Endothelial cell of umbilical vein (primary cell): ENCODE measurements around the gene ZFPM1. TPM values are rescaled to one million over a fixed set of nuclear protein-coding genes. Genes with fewer than 3 reads are reported as not detected.

Source experiments
- BruUV-seq: library from RNA; stranded (reverse); fragments of 400-500 nt; replicated peaks from 2 replicates; lab custom pipeline; 2021; lab: Mats Ljungman, UMichigan
- CTCF ChIA-PET: fragments of 300-600, 350-600 bp; sonication (Branson Sonifier 250); formaldehyde crosslinking; loops from one replicate; lab custom pipeline; 2021; ENCODE audit warnings: antibody characterized with exemption, inconsistent platforms; lab: Charles Lee
- POLR2A ChIA-PET: fragments of 300-600, 350-600 bp; sonication (Branson Sonifier 250); formaldehyde crosslinking; loops from one replicate; lab custom pipeline; 2021; ENCODE audit warnings: antibody characterized with exemption, inconsistent platforms; lab: Charles Lee
- DNase-seq: peaks from one replicate; pipeline ENCODE4 v3.0.0-alpha.2; 2011; ENCODE audit warnings: low read depth, low spot score
- FAIRE-seq: peaks from 2 replicates; lab custom pipeline; 2011; peaks lifted over from hg19 to GRCh38; lab: Jason Lieb, UNC
- H2AFZ ChIP-seq: 2 replicates; pipeline ENCODE4 v1.6.0; 2012; ENCODE audit warnings: low read depth, low read length, control low read depth, inconsistent platforms
- H3K27ac ChIP-seq: 2 replicates; pipeline ENCODE4 v1.5.1; 2011; ENCODE audit warnings: low read depth, mild to moderate bottlenecking, control low read depth, low read length, moderate library complexity; ENCODE audit not compliant: insufficient read depth
- H3K27me3 ChIP-seq, 2 experiments: 2 replicates each; pipeline versions ENCODE4 v1.6.0 to v1.6.1; 2011; ENCODE audit warnings: low read length in 2 of 2, mixed read lengths in 1 of 2; ENCODE audit not compliant: control insufficient read depth in 2 of 2, insufficient read depth in 2 of 2
- H3K36me3 ChIP-seq, 2 experiments: 2 replicates in 1 of 2; 3 replicates in 1 of 2; pipeline ENCODE4 v1.5.1; 2011; ENCODE audit warnings: low read length in 2 of 2, mild to moderate bottlenecking in 1 of 2, moderate library complexity in 1 of 2; ENCODE audit not compliant: control insufficient read depth in 2 of 2, insufficient read depth in 2 of 2; ENCODE audit errors: extremely low read depth in 1 of 2
- H3K4me1 ChIP-seq: 3 replicates; pipeline ENCODE4 v1.5.1; 2011; ENCODE audit warnings: mild to moderate bottlenecking, low read length; ENCODE audit not compliant: control insufficient read depth, insufficient read depth; ENCODE audit errors: extremely low read depth
- H3K4me2 ChIP-seq: 2 replicates; pipeline ENCODE4 v1.6.1; 2011; ENCODE audit warnings: low read length, control low read depth, mixed read lengths; ENCODE audit not compliant: insufficient read depth
- H3K4me3 ChIP-seq, 3 experiments: fragments of 200-600 bp in 1 of 3; sonication (generic), shearing (Covaris generic) in 1 of 3; replicated peaks in 1 of 3; 2 replicates each; pipeline ENCODE4 v1.5.1; 2011 to 2016; ENCODE audit warnings: control low read depth in 3 of 3, low read length in 3 of 3, mild to moderate bottlenecking in 2 of 3, inconsistent platforms in 1 of 3, low read depth in 1 of 3, moderate library complexity in 1 of 3; ENCODE audit not compliant: insufficient read depth in 1 of 3
- H3K79me2 ChIP-seq: 2 replicates; pipeline ENCODE4 v1.6.0; 2012; ENCODE audit warnings: low read length, inconsistent platforms; ENCODE audit not compliant: control insufficient read depth, insufficient read depth
- H3K9ac ChIP-seq: replicated peaks from 2 replicates; pipeline ENCODE3; 2011; ENCODE audit warnings: low read length, control low read depth; ENCODE audit not compliant: insufficient read depth; ENCODE audit errors: extremely low read depth
- H3K9me1 ChIP-seq: replicated peaks from 3 replicates; pipeline ENCODE4 v1.6.0; 2011; ENCODE audit warnings: mild to moderate bottlenecking, low read length; ENCODE audit not compliant: control insufficient read depth, insufficient read depth; ENCODE audit errors: extremely low read depth
- H3K9me3 ChIP-seq: replicated peaks from 2 replicates; pipeline ENCODE4 v1.5.1; 2012; ENCODE audit warnings: low read length, inconsistent platforms; ENCODE audit not compliant: control insufficient read depth, insufficient read depth
- H4K20me1 ChIP-seq: replicated peaks from 2 replicates; pipeline ENCODE3; 2011; ENCODE audit warnings: mild to moderate bottlenecking, low read length; ENCODE audit not compliant: control insufficient read depth, insufficient read depth; ENCODE audit errors: extremely low read depth
- EZH2 ChIP-seq: IDR thresholded peaks from 2 replicates; pipeline ENCODE4 v1.6.1; 2012; ENCODE audit warnings: borderline replicate concordance, low read depth, mild to moderate bottlenecking, moderate library complexity, low read length, inconsistent platforms; ENCODE audit not compliant: severe bottlenecking
- FOS ChIP-seq: IDR thresholded peaks from 2 replicates; pipeline ENCODE4 v1.6.1; 2011; ENCODE audit warnings: mild to moderate bottlenecking, low read length, moderate library complexity, borderline replicate concordance; ENCODE audit not compliant: insufficient read depth
- GATA2 ChIP-seq: IDR thresholded peaks from 2 replicates; pipeline ENCODE4 v1.7.0; 2011; ENCODE audit warnings: low read depth, mild to moderate bottlenecking, moderate library complexity, mixed read lengths, low read length; ENCODE audit not compliant: insufficient read length, insufficient read depth
- POLR2AphosphoS5 ChIP-seq: IDR thresholded peaks from 2 replicates; pipeline ENCODE4 v1.6.1; 2012; ENCODE audit warnings: low read depth, mild to moderate bottlenecking, control low read depth, low read length, moderate library complexity; ENCODE audit not compliant: insufficient read depth
- dilution Hi-C: fragments of 300-500 bp; cut with MboI; formaldehyde crosslinking; loops from one replicate; pipeline ENCODE4 v1.15.0; 2019; ENCODE audit warnings: low sequenced_read_pairs; ENCODE audit not compliant: extremely low pct_ligation_motif_present
- intact Hi-C: fragments of 100-400 bp; cut with micrococcal nuclease; formaldehyde crosslinking; loops from one replicate; pipeline ENCODE4 v1.10.0; 2022
- polyA plus RNA-seq, 4 experiments: library from polyadenylated mRNA; depleted of rRNA in 3 of 4; stranded (reverse) in 3 of 4; unstranded in 1 of 4; fragments of >200 nt; gene quantifications; 2 replicates each; pipeline versions ENCODE4 v1.2.1 to v1.2.3, GENCODE V29; 2011 to 2012; ENCODE audit warnings: missing spikeins in 1 of 4
- total RNA-seq: library from RNA; stranded (reverse); gene quantifications from 2 replicates; pipeline ENCODE4 v1.2.3, GENCODE V29; 2021
- TF ChIP-seq, protein P1 (sequence below): IDR thresholded peaks from 2 replicates; pipeline ENCODE4 v1.6.1; 2011; ENCODE audit not compliant: insufficient read depth, insufficient read length

Gene ZFPM1
- total and polyA plus RNA-seq, 2 donors (not counting 3 experiments of a cell fraction or from before 2014, with no cell fraction given): 0.37 to 7.5 TPM

DNA sequence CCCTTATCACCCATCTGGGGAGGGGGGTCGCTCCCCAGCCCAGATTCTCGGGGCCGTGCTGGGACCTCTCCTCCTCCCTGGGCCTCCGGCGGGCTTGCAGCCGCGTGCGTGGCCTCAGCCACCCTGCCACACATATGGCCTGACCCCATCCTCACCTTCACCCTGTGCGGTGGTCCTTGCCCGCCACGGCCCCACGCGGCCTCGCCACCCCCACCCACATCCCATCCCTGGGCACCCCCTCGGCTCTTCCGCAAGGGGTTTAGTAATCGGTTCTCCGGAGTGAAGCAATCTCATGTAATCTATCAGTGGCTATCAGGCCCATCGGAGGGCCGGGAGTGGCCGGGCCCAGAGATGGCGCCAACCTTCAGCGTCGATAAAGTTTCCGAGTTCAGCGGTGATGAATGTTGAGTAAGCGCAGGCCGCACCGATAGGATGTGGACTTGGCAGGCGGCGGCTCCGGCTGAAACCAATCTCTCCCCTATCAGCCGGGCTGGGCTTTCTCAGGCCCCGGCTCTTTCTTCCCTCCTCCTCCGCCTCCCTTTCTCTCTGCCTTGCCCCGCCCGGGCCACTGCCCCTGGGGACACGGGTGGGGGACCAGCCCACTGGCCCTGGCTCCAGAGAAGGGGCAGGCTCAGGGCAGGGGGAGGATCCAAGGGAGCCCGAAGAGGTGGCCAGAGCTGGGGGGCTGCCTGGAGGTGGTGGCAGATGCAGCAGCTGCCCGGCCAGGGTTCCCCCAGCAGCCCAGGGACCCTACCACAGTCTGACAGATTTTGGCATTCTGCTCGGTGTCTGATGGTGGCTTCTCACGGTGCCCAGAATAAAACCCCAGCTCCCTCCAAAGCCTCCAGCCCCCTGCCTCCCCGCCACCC is 20.8 kb downstream of the ZFPM1 start:
- Histone ChIP-seq H3K36me3 (no peaks in the 10 kb centered on the region), H3K9me3 (no peaks in the 10 kb centered on the region), H3K4me3 (no peak overlapping the region), H2AFZ (peak overlapping the region; percentile 65), H3K79me2 (peaks cover 3% of the 10 kb centered on the region), H3K27ac (peak overlapping the region; percentile 63), H4K20me1 (no peaks in the 10 kb centered on the region), H3K9me1 (no peaks in the 10 kb centered on the region), H3K4me1 (peaks cover 6% of the 10 kb centered on the region), H3K4me2 (no peak overlapping the region), H3K9ac (peak overlapping the region; percentile 39), H3K27me3 (no peaks in the 10 kb centered on the region)
- peak; percentile 55 for DNase-seq
- ChIA-PET POLR2A (no interaction called here), CTCF (interaction anchor here (0.7 kb wide), 1 partner anchor 18 kb away, joined by 3 read pairs; no protein-coding TSS in a partner anchor)
- dilution Hi-C loops: no loop called here
- intact Hi-C loops: loop anchor here (2.0 kb wide), 1 partner anchor 19 kb away; no protein-coding TSS in a partner anchor
- BruUV-seq: no TSS peak
- TF ChIP-seq, protein P1, sequence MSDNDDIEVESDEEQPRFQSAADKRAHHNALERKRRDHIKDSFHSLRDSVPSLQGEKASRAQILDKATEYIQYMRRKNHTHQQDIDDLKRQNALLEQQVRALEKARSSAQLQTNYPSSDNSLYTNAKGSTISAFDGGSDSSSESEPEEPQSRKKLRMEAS: no peak
- TF ChIP-seq GATA2: peak; percentile 38
- FAIRE-seq: peak; percentile 90

DNA sequence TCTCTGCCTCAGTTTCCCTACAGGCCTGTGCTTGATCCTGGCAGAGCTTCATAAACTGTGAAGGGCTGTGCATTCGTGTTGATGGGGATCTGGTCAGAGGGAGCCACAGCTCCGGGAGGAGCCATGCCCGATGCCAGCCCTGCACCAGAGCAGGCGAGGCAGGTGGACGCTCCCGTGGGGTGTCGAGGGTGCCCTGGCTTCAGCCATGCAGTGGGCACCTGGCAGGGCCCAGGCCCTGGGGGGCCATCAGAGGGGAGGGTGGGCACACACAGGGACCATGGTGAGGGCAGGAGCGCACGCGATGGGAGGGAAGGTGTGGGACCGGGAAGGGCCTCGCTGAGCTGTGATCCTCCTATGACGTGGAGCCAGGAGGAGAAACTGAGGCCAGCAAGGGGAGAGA is 22.0 kb downstream of the ZFPM1 start:
- Histone ChIP-seq H3K27me3 (no peaks in the 10 kb centered on the region), H3K4me2 (no peak overlapping the region), H3K4me1 (peaks cover 6% of the 10 kb centered on the region), H3K9ac (no peak overlapping the region), H3K79me2 (peaks cover 3% of the 10 kb centered on the region), H2AFZ (no peak overlapping the region), H3K9me3 (no peaks in the 10 kb centered on the region), H3K9me1 (no peaks in the 10 kb centered on the region), H3K4me3 (no peak overlapping the region), H3K27ac (no peak overlapping the region), H4K20me1 (no peaks in the 10 kb centered on the region), H3K36me3 (no peaks in the 10 kb centered on the region)
- POLR2A ChIA-PET: interaction anchor here (1.0 kb wide), 1 partner anchor 18 kb away, joined by 3 read pairs; no protein-coding TSS in a partner anchor
- CTCF ChIA-PET: no interaction called here
- intact Hi-C loops: loop anchor here (2.0 kb wide), 1 partner anchor 20 kb away; no protein-coding TSS in a partner anchor
- dilution Hi-C loops: no loop called here
- TF ChIP-seq FOS (no peak), POLR2AphosphoS5 (no peak), EZH2 (no peak)
- DNase-seq (no peak), FAIRE-seq (no peak)
- BruUV-seq: no TSS peak
